Adrenal gland (tissue), 12 donors: ENCODE results near the gene ABCF3. TPM values are rescaled to one million over a fixed set of nuclear protein-coding genes. Genes with fewer than 3 reads are reported as not detected.
A peak's percentile ranks its signal among the peaks of the same experiment; 100 is the strongest.

Source experiments
- DNase-seq, 7 donors: peaks; one replicate each; pipeline ENCODE4 v3.0.0-alpha.2; 2019 to 2020
- H3K27ac ChIP-seq, 5 donors: fragments of 200-600 bp; sonication (generic) in 4 of 5; 1 replicate in 3 of 5; 2 replicates in 2 of 5; pipeline versions ENCODE4 v1.5.1 to v1.8.0; 2016 to 2020; ENCODE audit warnings: mild to moderate bottlenecking in 1 of 5
- H3K27me3 ChIP-seq: fragments of 200-600 bp; 2 replicates; pipeline ENCODE4 v1.8.0; 2021
- H3K36me3 ChIP-seq, 2 donors: fragments of 200-600 bp; replicated peaks in 1 of 2; 1 replicate in 1 of 2; 2 replicates in 1 of 2; pipeline versions ENCODE4 v1.5.1 to v1.8.0; 2018 to 2022
- H3K4me1 ChIP-seq, 2 donors: fragments of 200-600 bp; replicated peaks in 1 of 2; 1 replicate in 1 of 2; 2 replicates in 1 of 2; pipeline versions ENCODE4 v1.5.1 to v1.8.0; 2018 to 2021
- H3K4me3 ChIP-seq, 4 donors: fragments of 200-600 bp; sonication (generic) in 3 of 4; one replicate each; pipeline ENCODE4 v1.5.1; 2016 to 2018
- H3K9me3 ChIP-seq, 3 donors: fragments of 200-600 bp; sonication (generic) in 1 of 3; replicated peaks in 1 of 3; 1 replicate in 2 of 3; 2 replicates in 1 of 3; pipeline versions ENCODE4 v1.5.1 to v1.8.0; 2016 to 2021
- POLR2A ChIP-seq, 2 donors: fragments of 450-650 bp; IDR thresholded peaks; one replicate each; pipeline ENCODE4 v1.6.1; 2017; ENCODE audit warnings: antibody characterized with exemption in 2 of 2, mild to moderate bottlenecking in 2 of 2, moderate library complexity in 1 of 2
- WGBS, 4 donors: extraction: QIAGEN DNeasy Blood & Tissue Kit in 2 of 4; methylation state at CpG; one replicate each; pipeline versions ENCODE4 v1.1.5 to v1.1.7; 2013 to 2017; 5-methylcytosine and 5-hydroxymethylcytosine counted together
- intact Hi-C, 2 donors: fragments of 100-400 bp; cut with DNase I; formaldehyde crosslinking; loops; one replicate each; pipeline versions ENCODE4 v1.14.1 to v1.15.0; 2022 to 2023
- polyA plus RNA-seq, 3 donors: library from polyadenylated mRNA; stranded (reverse); fragments of 200-250 nt in 2 of 3; fragments of 350-450 nt in 1 of 3; fragmentation: Illumina TruSeq in 1 of 3; extraction: RNeasy Lipid Tissue Mini Kit (QIAGEN cat#74804) in 1 of 3; gene quantifications; one replicate each; pipeline ENCODE4 v1.2.3, GENCODE V29; 2013 to 2014
- total RNA-seq, 9 donors: library from RNA; depleted of rRNA in 4 of 9; stranded (reverse); fragments of >200 nt in 4 of 9; fragments of 120-200 nt in 1 of 9; fragmentation: NEBNext Ultra II Directional in 1 of 9; extraction: Animal tissue kit (Norgen Biotek cat#: 25700) in 1 of 9; gene quantifications; one replicate each; pipeline versions ENCODE4 v1.1.0 to v1.2.4, GENCODE V29; 2013 to 2023
- TF ChIP-seq, protein P1 (sequence below), 6 experiments: fragments of 450-650 bp in 4 of 6; fragments of 200-600 bp in 2 of 6; sonication (generic) in 1 of 6; IDR thresholded peaks; 1 replicate in 5 of 6; 2 replicates in 1 of 6; pipeline versions ENCODE4 v1.5.1 to v1.8.0; 2016 to 2021; ENCODE audit warnings: antibody characterized with exemption in 6 of 6, mild to moderate bottlenecking in 2 of 6, moderate library complexity in 1 of 6
- donor health status: healthy with polysubstance abuse.
- donor health status: Bipolar disorder and iron deficiency.
- donor health status: DM: yes; HTN: yes; CAD: no.
- donor health status: DM: no; HTN: no; CAD: no.
- donor health status: DM: no; HTN: no; CAD: no.
- donor health status: DM: yes; HTN: yes; CAD: no.

ABCF3 gene
- total and polyA plus RNA-seq, 12 donors: 93.6 to 353 (median 201) TPM

DNA sequence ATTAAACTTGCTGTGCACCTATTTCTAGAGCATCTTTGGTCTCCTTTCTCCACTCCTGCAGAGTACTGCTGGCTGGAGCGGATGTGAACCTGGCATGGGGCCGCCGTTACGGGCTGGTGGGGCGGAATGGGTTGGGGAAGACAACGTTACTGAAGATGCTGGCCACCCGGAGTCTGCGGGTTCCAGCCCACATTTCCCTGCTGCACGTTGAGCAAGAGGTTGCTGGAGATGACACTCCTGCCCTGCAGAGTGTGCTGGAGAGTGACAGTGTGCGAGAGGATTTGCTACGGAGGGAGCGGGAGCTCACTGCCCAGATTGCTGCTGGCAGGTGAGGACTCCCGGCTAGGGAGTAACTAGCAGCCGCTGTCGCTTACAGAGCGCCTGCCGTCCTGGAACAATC, 2.1 kb downstream of the ABCF3 start:
- Histone ChIP-seq H3K9me3 (no peaks in the 10 kb centered on the region), H3K27me3 (no peaks in the 10 kb centered on the region), H3K4me1 (peaks cover 24 to 52% of the 10 kb centered on the region in 2 donors), H3K36me3 (peaks cover 0 to 75% of the 10 kb centered on the region in 2 donors), H3K4me3 (peak overlapping the region in 1 of 4 donors; percentile 61), H3K27ac (peak overlapping the region in 3 of 5 donors; percentile 87 to 92 (median 92))
- intact Hi-C loops: no loop called here
- DNase-seq: peak in 5 of 7 donors; percentile 54 to 81 (median 58)
- WGBS, 4 donors: 47 to 68% (median 57%) methylated on average over 17 of the region's 17 CpGs
- TF ChIP-seq POLR2A (IDR thresholded peaks at IDR 0.05): no peak
- TF ChIP-seq, protein P1, sequence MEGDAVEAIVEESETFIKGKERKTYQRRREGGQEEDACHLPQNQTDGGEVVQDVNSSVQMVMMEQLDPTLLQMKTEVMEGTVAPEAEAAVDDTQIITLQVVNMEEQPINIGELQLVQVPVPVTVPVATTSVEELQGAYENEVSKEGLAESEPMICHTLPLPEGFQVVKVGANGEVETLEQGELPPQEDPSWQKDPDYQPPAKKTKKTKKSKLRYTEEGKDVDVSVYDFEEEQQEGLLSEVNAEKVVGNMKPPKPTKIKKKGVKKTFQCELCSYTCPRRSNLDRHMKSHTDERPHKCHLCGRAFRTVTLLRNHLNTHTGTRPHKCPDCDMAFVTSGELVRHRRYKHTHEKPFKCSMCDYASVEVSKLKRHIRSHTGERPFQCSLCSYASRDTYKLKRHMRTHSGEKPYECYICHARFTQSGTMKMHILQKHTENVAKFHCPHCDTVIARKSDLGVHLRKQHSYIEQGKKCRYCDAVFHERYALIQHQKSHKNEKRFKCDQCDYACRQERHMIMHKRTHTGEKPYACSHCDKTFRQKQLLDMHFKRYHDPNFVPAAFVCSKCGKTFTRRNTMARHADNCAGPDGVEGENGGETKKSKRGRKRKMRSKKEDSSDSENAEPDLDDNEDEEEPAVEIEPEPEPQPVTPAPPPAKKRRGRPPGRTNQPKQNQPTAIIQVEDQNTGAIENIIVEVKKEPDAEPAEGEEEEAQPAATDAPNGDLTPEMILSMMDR (IDR thresholded peaks at IDR 0.05): peak in 2 of 6 experiments; percentile 15 to 16

DNA sequence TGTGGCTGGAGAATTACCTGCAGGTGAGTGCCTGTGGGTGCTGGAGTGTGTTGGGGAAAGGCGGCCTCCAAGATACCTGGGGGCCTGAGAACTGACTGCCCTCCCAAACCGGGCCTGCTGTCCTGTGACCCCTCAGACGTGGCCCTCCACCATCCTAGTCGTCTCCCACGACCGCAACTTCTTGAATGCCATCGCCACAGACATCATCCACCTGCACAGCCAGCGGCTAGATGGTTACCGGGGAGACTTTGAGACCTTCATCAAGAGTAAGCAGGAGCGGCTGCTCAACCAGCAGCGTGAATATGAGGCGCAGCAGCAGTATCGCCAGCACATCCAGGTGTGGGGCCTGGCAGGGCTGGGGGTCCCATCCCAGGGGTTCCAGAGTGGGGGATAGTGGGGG, 3.4 kb downstream of the ABCF3 start:
- H3K4me1 ChIP-seq: peaks cover 24 to 62% of the 10 kb centered on the region in 2 donors
- intact Hi-C loops: no loop called here
- no peak for DNase-seq
- H3K9me3 ChIP-seq: no peaks in the 10 kb centered on the region
- peaks cover 0 to 75% of the 10 kb centered on the region in 2 donors for H3K36me3 ChIP-seq
- no peaks in the 10 kb centered on the region for H3K27me3 ChIP-seq
- H3K27ac ChIP-seq: peak overlapping the region in 1 of 5 donors; percentile 1
- no peak overlapping the region for H3K4me3 ChIP-seq
- WGBS, 4 donors: 88 to 97% (median 89%) methylated on average over 6 to 13 of the region's 13 CpGs
- TF ChIP-seq, protein P1 (IDR thresholded peaks at IDR 0.05): no peak
- TF ChIP-seq POLR2A (IDR thresholded peaks at IDR 0.05): no peak

DNA sequence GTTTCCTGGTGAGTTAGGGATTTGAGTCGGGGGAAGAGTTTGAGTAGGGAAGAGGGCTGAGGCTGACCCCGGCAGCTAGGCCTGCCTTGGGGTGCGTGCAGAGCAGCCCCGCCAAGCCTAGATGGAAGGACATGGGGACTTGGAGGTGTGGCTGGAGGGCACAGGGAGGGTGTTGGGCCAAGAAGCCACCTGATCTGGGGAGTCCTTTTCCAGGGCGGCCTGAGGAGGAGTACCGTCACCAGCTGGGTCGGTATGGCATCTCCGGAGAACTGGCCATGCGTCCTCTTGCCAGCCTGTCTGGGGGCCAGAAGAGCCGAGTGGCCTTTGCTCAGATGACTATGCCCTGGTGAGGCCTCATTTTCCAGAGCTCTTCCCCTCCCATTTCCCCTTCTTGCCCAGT, 6.9 kb downstream of the ABCF3 start:
- Histone ChIP-seq H3K27me3 (no peaks in the 10 kb centered on the region), H3K36me3 (peaks cover 0 to 81% of the 10 kb centered on the region in 2 donors), H3K27ac (peak overlapping the region in 2 of 5 donors; percentile 69 to 77), H3K9me3 (no peaks in the 10 kb centered on the region), H3K4me3 (no peak overlapping the region), H3K4me1 (peaks cover 18 to 68% of the 10 kb centered on the region in 2 donors)
- TF ChIP-seq, protein P1 (IDR thresholded peaks at IDR 0.05): no peak
- no peak for TF ChIP-seq POLR2A (IDR thresholded peaks at IDR 0.05)
- intact Hi-C loops: loop anchor here in 1 of 2 donors (5.0 kb wide), 1 partner anchor 44 kb away; no protein-coding TSS in a partner anchor
- no peak for DNase-seq
- WGBS, 4 donors: 88 to 97% (median 91%) methylated on average over 10 of the region's 10 CpGs

DNA sequence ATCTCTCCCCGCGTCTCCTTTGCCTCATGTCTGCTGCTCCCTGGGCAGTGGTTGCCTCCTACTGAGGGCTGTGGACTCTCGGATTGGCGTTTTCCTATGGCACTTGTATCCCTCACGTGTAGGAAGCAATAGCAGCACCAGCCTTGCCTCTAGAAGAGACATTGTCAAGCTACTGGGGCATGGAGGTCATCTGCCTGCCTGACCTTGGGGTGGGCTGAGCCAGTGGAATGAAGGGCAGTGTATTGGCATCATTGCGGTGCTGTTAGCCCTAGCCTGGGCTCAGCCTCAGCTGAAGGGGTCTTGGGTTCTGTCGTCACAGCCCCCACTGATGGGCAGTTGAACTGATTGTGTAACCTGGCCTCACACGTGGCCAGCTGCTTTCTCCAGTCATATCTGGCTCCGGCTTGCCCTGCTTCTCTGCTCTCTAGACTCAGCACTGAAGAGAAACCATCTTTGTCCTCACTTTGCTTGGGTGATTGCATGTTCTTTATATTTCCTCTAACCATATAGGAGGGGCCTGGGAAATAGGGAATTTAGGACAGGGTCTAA, 8.1 kb downstream of the ABCF3 start:
- 41 to 69% (median 48%) methylated on average over 4 to 9 of the region's 9 CpGs for WGBS, 4 donors
- peak in 6 of 7 donors; percentile 55 to 73 (median 62) for DNase-seq
- H3K36me3 ChIP-seq: peaks cover 0 to 69% of the 10 kb centered on the region in 2 donors
- H3K27me3 ChIP-seq: no peaks in the 10 kb centered on the region
- peaks cover 11 to 57% of the 10 kb centered on the region in 2 donors for H3K4me1 ChIP-seq
- no peak overlapping the region for H3K4me3 ChIP-seq
- H3K27ac ChIP-seq: peak overlapping the region in 4 of 5 donors; percentile 14 to 77 (median 72)
- H3K9me3 ChIP-seq: no peaks in the 10 kb centered on the region
- peak in 1 of 2 donors; percentile 10 for TF ChIP-seq POLR2A (IDR thresholded peaks at IDR 0.05)
- TF ChIP-seq, protein P1 (IDR thresholded peaks at IDR 0.05): no peak
- intact Hi-C loops: loop anchor here in 1 of 2 donors (5.0 kb wide), 1 partner anchor 43 kb away; no protein-coding TSS in a partner anchor
